Measurements from ENCODE around the gene HIVEP3. TPM values are rescaled to one million over a fixed set of nuclear protein-coding genes. Genes with fewer than 3 reads are reported as not detected.

The HIVEP3 gene
- total RNA-seq, 2 donors from 2014 or later, result 8.0 to 27.6 TPM

DNA sequence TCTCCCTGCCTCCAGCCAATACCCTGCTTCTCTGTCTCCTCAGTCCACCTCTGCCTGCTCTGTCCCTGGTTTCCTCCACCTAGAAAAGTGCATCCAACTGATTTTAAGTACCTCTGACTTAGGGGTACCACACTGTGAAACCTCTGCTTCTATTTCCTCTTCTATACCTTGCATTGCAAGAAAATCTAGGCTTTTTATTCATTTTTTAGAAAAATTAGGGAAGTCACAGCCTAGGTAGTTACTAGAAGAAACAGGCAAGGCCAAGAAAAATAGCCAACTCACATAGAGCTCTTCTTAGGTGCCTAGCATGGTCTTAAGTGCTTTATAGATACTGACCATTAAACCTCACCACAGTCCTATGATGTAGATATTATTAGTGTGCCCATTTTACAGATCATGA is 39.1 kb downstream of the HIVEP3 start:
- no peak for ATAC-seq (replicated peaks)
- Mint-ChIP-seq H3K9me3 (no peaks in the 10 kb centered on the region), H3K27me3 (no peaks in the 10 kb centered on the region), H3K27ac (no peak overlapping the region), H3K36me3 (ENCODE audit: low read depth) (no peaks in the 10 kb centered on the region), H3K4me1 (peaks cover 17% of the 10 kb centered on the region), H3K4me3 (no peak overlapping the region)

DNA sequence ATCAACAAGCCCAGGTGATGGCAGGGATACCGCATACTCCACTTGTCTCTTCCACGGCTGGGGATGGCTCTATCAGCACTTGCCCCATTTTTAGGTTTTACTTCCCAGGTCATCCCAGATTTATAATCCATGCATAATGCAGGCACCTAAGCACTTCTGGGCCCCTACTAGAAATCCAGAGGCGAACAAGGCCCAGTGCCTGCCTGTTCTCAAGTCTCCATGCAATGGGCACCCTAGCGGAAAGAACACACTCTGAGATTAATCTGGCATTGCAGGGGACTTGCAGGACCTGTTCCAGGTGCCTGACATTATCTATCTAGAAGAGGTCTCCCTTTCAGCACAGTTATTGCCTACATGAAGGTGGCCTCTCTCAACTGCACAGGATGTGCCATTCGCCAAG is 39.8 kb downstream of the HIVEP3 start:
- Mint-ChIP-seq H3K27me3 (no peaks in the 10 kb centered on the region), H3K4me1 (peaks cover 17% of the 10 kb centered on the region)
- ATAC-seq (replicated peaks), result no peak

DNA sequence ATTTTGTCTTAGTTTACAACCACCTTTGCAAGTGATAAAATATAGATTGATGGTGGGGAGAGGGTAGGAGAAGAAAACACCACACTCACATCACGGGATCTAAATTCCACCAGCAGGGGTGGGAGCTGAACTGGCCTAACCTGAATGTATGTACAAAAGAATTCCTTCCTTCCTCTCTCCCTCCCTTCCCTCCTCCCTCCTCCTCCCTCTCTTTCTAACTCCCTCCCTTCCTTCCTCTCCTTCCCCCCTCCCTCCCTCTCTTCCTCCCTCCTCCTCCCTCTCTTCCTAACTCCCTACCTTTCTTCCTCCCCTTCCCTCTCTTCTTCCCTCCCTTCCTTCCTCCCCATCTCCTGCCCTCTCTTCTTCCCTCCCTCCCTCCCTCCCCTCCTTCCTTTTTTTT is 40.2 kb downstream of the HIVEP3 start:
- Mint-ChIP-seq H3K27me3 (no peaks in the 10 kb centered on the region), H3K9me3 (no peaks in the 10 kb centered on the region), H3K4me1 (peaks cover 17% of the 10 kb centered on the region), H3K27ac (no peak overlapping the region), H3K36me3 (ENCODE audit: low read depth) (no peaks in the 10 kb centered on the region), H3K4me3 (no peak overlapping the region)
- no peak for ATAC-seq (replicated peaks)

More for the DNA sequence above, 39.8 kb downstream of the HIVEP3 start:
- Mint-ChIP-seq H3K9me3 (no peaks in the 10 kb centered on the region), H3K4me3 (no peak overlapping the region), H3K36me3 (ENCODE audit: low read depth) (no peaks in the 10 kb centered on the region), H3K27ac (no peak overlapping the region)

DNA sequence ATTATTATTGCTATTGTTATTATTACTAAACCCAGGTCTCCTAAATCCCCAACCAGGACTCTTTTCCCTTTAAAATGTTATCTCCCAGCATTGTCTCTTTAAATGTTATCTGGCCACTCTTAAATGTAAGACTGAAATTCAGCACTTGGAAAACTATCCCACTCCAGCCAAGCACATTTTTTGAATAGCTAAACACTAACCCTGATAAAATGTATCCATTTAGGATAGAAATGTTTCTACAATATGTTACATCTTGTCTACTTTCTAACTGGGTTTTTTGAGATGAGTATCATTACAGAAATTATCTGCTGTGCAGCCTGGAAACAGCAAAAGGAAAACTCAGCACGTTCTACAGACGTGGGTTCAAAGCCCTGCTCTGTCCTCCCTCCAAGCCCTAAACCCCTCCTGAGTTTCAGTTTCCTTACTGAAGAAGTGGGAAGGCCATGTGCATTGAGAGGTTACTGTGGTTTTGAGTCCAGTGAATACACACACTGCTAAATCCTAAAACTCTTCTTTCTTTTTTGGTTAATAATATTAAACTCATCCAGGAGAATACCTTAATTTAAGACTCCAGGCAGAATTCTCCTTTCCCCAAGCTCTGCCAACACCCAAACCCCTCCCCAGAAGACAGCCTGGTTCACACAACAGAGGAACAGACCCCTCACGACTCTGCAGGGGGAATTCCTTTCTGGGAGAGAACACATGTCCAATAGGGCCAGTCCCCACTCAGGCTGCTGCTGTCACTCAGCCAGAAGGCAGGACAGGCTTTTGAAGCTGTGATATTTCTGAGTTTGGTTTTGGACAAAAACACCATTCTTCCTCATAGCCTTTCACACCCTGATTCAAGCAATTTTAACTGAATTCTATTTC is 41.9 kb downstream of the HIVEP3 start:
- Mint-ChIP-seq H3K36me3 (ENCODE audit: low read depth) (no peaks in the 10 kb centered on the region), H3K27ac (peak overlapping the region; percentile 51), H3K4me1 (peaks cover 7% of the 10 kb centered on the region), H3K9me3 (no peaks in the 10 kb centered on the region), H3K4me3 (peak overlapping the region; percentile 34), H3K27me3 (no peaks in the 10 kb centered on the region)
- ATAC-seq (replicated peaks), result peak; percentile 62

DNA sequence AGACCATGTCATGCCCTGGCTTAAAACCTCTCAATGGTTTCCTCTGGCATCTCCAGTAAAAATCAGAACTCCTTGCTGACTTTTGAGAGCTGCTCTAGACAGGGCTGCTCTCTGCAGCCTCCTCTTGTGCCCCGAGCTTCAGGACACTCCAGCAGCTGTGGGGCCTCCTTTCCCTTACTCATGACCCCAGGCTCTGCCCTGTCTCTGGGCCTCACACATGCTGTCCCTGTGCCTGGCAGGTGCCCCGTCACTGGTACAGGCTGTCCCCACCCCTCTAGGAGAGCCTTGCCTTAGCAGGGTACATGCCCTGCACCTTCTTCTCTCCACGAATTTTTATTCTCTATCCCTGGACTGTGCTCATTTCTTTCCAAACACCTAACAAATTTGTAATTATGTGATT is 43.2 kb downstream of the HIVEP3 start:
- peaks cover 7% of the 10 kb centered on the region for H3K4me1 Mint-ChIP-seq
- H3K36me3 Mint-ChIP-seq (ENCODE audit: low read depth), result no peaks in the 10 kb centered on the region
- H3K27me3 Mint-ChIP-seq, result no peaks in the 10 kb centered on the region
- H3K9me3 Mint-ChIP-seq, result no peaks in the 10 kb centered on the region
- no peak overlapping the region for H3K27ac Mint-ChIP-seq
- no peak for ATAC-seq (replicated peaks)
- H3K4me3 Mint-ChIP-seq, result no peak overlapping the region

DNA sequence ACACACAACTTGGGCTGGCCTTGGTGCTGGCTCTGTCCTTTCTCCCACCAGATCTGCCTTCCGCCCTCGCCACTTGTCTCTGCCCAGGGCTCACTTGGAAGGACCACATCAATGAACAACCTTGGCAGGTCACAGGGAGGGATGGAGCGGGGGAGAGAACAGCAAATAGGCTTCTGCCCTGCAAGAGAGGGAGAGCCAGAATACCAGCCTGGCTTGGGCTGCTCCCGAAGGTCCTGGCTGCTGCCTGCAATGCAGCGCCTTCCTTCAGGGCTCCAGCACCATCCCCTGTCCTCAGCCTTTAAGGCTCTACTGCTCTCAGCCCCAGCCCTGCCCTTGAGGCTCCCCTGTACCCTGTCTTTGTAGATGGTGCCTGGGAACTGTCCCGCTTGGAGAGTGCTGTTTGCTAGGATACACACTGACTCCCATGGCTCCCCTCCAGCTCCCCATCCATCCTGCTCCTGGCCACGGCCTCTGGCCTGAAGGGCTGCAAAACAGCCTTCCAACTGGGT is 43.8 kb downstream of the HIVEP3 start:
- ATAC-seq (replicated peaks), result no peak
- Mint-ChIP-seq H3K4me1 (peaks cover 8% of the 10 kb centered on the region), H3K4me3 (no peak overlapping the region), H3K9me3 (no peaks in the 10 kb centered on the region), H3K27ac (peak overlapping the region; percentile 4), H3K27me3 (no peaks in the 10 kb centered on the region), H3K36me3 (ENCODE audit: low read depth) (no peaks in the 10 kb centered on the region)

DNA sequence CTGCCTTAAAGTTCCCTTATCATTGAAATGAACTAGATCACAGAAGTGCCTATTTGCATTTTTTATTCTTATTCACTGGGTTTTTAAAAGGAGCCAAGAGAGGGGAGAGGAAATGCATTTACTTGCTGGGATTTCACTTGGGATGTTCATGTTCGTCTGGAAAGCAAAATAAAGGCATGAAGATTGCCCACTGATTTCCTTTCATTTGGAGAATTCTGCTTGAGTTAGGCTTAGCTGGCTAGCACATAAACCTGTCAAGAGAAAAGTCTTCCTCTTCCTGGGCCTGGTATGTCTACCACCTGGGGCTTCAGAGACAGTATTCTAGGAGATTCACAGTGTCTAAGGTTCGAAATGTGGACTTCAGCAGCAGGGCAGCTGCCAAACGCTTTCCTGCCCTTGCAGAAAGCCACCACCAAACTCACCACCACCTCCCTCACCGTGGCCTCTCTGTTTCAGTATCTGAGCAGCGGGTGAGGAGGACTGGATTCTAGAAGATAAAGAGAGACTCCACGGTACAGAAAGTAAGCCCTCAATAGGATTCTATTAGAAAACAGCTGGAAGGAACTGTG is 44.5 kb downstream of the HIVEP3 start:
- H3K27ac Mint-ChIP-seq, result peak overlapping the region; percentile 4
- no peaks in the 10 kb centered on the region for H3K27me3 Mint-ChIP-seq
- H3K4me3 Mint-ChIP-seq, result no peak overlapping the region
- H3K4me1 Mint-ChIP-seq, result peaks cover 11% of the 10 kb centered on the region
- H3K36me3 Mint-ChIP-seq (ENCODE audit: low read depth), result no peaks in the 10 kb centered on the region
- no peak for ATAC-seq (replicated peaks)
- H3K9me3 Mint-ChIP-seq, result no peaks in the 10 kb centered on the region

DNA sequence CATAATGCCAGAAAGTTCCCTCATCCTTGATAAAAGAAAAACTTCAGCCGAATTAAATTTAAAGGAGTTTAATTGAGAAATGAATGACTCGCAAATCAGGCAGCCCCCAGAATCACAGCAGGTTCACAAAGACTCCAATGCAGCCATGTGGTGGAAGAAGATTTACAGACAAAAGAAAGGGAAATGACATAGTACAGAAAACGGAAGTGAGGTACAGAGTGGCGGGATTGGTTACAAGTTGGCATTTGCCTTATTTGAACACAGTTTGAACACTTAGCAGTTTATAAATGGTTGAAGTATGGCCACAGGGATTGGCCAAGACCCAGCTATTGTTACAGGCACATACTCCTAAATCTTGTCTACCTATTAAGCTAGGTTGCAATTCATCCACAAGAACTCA is 46.6 kb downstream of the HIVEP3 start:
- H3K4me1 Mint-ChIP-seq, result peaks cover 22% of the 10 kb centered on the region
- no peaks in the 10 kb centered on the region for H3K27me3 Mint-ChIP-seq
- H3K9me3 Mint-ChIP-seq, result no peaks in the 10 kb centered on the region
- H3K36me3 Mint-ChIP-seq (ENCODE audit: low read depth), result no peaks in the 10 kb centered on the region
- no peak for ATAC-seq (replicated peaks)
- no peak overlapping the region for H3K4me3 Mint-ChIP-seq
- no peak overlapping the region for H3K27ac Mint-ChIP-seq

DNA sequence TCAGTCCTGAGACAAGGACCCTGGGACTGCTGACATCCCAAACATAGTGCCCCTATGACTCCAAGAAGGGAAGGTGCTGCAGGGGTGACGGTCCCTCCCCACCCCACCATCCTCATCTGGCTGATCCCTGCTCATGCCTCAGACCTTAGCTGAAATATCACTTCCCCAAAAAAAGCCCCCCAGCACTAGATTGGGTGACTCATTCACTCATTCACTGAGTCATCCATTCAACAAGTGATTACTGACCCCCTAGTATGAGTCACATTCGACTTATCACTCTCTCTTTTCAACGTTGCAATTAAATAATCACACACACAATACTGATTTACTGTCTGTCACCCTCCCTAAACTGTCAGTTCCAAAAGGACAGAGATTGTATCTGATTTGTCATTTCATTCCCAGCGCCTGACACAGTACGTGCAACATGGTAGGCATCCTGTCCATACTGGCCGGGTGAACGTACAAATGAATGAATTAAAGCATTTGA is 48.6 kb downstream of the HIVEP3 start:
- Mint-ChIP-seq H3K36me3 (ENCODE audit: low read depth) (no peaks in the 10 kb centered on the region), H3K4me3 (no peak overlapping the region), H3K9me3 (no peaks in the 10 kb centered on the region), H3K27me3 (no peaks in the 10 kb centered on the region), H3K27ac (peak overlapping the region; percentile 10), H3K4me1 (peaks cover 20% of the 10 kb centered on the region)
- ATAC-seq (replicated peaks), result peak; percentile 66

DNA sequence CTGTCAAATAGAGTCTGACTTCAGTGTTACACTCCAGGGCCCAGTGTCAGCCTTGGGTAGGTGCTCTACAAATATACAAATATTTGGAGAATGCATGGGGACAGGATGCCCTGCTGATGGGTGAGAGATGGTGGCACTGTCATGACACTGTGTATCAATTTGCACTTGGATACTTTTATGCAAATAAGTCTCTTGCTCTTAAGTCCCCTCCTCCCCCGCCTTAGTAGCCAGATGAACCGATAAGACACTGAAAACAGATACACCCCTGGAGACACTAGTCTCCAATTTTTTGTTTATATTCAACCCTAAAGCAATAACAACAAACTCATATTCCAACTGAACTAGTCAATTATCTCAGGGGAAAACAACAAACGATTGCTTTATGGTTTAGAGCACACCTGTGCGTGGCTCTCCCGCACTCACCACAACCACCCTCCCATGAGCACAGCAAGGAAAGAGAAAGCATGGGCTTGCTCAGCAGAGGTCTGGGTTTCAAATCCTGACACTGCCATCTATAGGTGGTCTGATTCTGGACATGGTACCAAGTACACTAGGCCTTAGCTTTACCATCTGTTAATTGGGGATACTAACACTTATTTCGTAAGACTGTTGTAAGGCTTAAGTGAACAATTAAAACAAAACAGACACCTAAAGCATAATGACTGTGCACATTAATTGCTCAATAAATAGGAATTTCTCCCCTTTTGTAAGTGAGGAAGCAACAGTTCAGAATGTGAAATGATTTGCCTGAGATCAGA is 50.3 kb downstream of the HIVEP3 start:
- peak overlapping the region; percentile 63 for H3K27ac Mint-ChIP-seq
- ATAC-seq (replicated peaks), result peak; percentile 83
- peak overlapping the region; percentile 42 for H3K4me3 Mint-ChIP-seq
- no peaks in the 10 kb centered on the region for H3K36me3 Mint-ChIP-seq (ENCODE audit: low read depth)
- no peaks in the 10 kb centered on the region for H3K27me3 Mint-ChIP-seq
- no peaks in the 10 kb centered on the region for H3K9me3 Mint-ChIP-seq
- peaks cover 21% of the 10 kb centered on the region for H3K4me1 Mint-ChIP-seq

DNA sequence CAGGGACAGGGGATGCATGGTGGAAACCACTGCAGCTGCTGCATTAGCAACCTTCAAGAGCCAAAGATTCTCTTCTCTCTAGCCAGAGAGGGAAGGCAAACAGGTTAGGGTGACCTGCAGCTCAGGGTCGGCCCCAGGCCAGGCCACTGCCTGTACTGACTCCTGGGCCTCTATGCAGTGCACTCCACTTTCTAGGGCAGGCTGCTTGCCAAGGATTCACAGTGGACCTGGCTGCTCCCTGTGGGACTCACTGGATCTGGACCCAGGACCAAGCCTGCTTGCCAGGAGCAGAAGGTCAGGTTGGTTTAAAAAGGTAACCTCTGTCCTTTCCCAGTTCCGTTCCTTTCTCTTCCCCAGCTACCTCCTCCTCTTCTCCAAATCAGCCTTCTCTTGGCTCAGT is 52.4 kb downstream of the HIVEP3 start:
- Mint-ChIP-seq H3K27me3 (no peaks in the 10 kb centered on the region), H3K4me3 (no peak overlapping the region), H3K9me3 (no peaks in the 10 kb centered on the region), H3K27ac (no peak overlapping the region), H3K4me1 (peaks cover 42% of the 10 kb centered on the region), H3K36me3 (ENCODE audit: low read depth) (peaks cover 6% of the 10 kb centered on the region)
- no peak for ATAC-seq (replicated peaks)

DNA sequence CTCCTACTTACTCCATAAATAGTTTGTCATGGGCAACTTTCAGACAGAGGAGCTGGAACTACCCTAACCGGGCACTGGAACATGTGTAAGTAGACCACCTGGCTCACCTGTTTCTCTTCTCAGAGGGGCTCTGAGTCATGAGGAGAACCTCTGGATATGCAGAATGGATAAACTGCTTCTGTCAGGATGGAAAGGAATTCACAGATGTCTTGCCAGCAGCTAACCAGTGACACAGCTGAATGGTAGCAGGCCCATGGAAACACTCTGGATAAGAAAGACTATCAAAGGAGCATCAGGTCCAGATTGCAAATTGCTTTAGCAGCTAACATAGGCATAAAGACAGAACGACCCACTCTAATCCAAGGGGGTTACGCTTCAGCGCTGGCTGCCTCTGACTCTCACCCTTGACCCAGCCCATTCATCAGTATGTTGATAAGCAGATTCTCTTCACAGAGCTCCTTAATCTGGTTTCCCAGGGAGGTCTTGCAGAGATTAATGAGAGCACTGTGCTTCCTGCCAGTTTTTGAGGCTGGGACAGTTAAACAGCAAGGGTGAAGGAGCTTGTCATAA is 54.2 kb downstream of the HIVEP3 start:
- no peak for ATAC-seq (replicated peaks)
- H3K27me3 Mint-ChIP-seq, result no peaks in the 10 kb centered on the region
- H3K27ac Mint-ChIP-seq, result no peak overlapping the region
- H3K9me3 Mint-ChIP-seq, result no peaks in the 10 kb centered on the region
- H3K36me3 Mint-ChIP-seq (ENCODE audit: low read depth), result peaks cover 6% of the 10 kb centered on the region
- no peak overlapping the region for H3K4me3 Mint-ChIP-seq
- H3K4me1 Mint-ChIP-seq, result peaks cover 39% of the 10 kb centered on the region

DNA sequence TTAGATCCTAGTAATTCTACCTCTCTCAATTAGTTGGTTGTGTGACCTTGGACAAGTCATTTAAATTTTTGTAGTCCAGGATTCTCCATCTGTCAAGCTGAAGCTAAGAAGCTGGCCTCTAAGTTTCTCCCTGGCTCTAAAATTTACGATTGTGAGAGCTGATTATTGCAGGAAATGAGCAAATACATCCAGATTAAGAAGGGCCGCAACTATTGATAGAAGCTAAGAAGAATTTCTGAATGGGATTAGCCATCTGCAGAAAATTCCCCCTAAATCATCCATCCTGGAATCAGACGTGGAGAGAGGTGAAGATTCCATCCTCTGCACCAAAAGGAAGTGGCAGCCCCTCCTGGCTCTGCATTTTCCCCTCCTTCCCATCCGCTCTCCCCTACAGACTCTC is 55.0 kb downstream of the HIVEP3 start:
- peak overlapping the region; percentile 82 for H3K27ac Mint-ChIP-seq
- peaks cover 35% of the 10 kb centered on the region for H3K4me1 Mint-ChIP-seq

More for the DNA sequence above, 55.0 kb downstream of the HIVEP3 start:
- no peak overlapping the region for H3K4me3 Mint-ChIP-seq
- no peaks in the 10 kb centered on the region for H3K9me3 Mint-ChIP-seq
- ATAC-seq (replicated peaks), result no peak
- H3K36me3 Mint-ChIP-seq (ENCODE audit: low read depth), result peaks cover 6% of the 10 kb centered on the region
- no peaks in the 10 kb centered on the region for H3K27me3 Mint-ChIP-seq
